ENCODE results near the gene KCNB1.

Gene KCNB1

DNA sequence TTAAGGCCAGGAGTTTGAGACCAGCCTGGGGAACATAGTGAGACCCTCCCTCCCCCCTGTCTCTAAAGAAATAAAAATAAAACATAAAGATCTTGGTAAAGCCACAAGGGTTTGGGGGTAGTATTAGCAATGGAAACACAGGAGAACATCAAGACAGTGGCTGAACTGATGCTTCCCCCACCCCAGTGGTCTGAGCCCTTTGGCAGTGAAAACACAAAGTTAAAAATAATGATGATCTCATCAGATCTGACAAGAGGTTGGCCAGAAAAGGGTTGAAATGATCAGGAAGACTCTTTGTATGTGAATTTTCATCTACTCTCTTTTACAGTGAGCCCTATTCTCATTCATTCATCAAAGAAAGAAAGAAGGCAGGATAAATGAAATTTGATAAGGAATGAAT, 93.7 kb downstream of the KCNB1 start:
- Histone ChIP-seq H3K4me3 (no peak overlapping the region), H3K9me3 (no peaks in the 10 kb centered on the region), H3K27ac (no peak overlapping the region), H3K36me3 (no peaks in the 10 kb centered on the region), H3K27me3 (no peaks in the 10 kb centered on the region), H3K4me1 (peaks cover 0 to 28% (median 7%) of the 10 kb centered on the region in 4 donors)
- intact Hi-C loops (cut with DNase I; ENCODE audit: low total_unique reads), result no loop called here
- TF ChIP-seq, protein P1, sequence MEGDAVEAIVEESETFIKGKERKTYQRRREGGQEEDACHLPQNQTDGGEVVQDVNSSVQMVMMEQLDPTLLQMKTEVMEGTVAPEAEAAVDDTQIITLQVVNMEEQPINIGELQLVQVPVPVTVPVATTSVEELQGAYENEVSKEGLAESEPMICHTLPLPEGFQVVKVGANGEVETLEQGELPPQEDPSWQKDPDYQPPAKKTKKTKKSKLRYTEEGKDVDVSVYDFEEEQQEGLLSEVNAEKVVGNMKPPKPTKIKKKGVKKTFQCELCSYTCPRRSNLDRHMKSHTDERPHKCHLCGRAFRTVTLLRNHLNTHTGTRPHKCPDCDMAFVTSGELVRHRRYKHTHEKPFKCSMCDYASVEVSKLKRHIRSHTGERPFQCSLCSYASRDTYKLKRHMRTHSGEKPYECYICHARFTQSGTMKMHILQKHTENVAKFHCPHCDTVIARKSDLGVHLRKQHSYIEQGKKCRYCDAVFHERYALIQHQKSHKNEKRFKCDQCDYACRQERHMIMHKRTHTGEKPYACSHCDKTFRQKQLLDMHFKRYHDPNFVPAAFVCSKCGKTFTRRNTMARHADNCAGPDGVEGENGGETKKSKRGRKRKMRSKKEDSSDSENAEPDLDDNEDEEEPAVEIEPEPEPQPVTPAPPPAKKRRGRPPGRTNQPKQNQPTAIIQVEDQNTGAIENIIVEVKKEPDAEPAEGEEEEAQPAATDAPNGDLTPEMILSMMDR (IDR thresholded peaks at IDR 0.05), result no peak
- no peak for DNase-seq

DNA sequence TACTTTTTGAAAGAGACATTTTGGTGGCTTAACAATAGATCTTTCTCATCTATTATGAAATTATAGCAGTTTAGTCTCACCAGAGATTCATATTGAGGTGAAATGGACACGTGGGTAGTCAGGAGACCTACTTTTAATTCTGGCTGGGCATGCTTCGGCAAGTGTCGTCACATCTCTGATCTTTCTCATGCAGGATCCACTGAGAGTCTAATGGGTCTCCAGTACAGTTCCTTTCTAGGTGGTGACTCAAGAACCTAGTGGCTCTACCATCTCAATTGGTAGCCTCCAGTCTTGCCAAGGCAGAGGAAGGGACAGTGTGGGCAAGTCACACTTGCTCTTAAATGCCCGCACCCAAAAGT, 94.9 kb downstream of the KCNB1 start:
- intact Hi-C loops (cut with DNase I; ENCODE audit: low total_unique reads), result no loop called here
- H3K4me1 ChIP-seq, result peaks cover 0 to 28% (median 7%) of the 10 kb centered on the region in 4 donors
- DNase-seq, result no peak
- H3K36me3 ChIP-seq, result no peaks in the 10 kb centered on the region
- H3K27me3 ChIP-seq, result no peaks in the 10 kb centered on the region
- H3K9me3 ChIP-seq, result no peaks in the 10 kb centered on the region
- TF ChIP-seq, protein P1 (IDR thresholded peaks at IDR 0.05), result no peak
- H3K27ac ChIP-seq, result no peak overlapping the region
- no peak overlapping the region for H3K4me3 ChIP-seq

DNA sequence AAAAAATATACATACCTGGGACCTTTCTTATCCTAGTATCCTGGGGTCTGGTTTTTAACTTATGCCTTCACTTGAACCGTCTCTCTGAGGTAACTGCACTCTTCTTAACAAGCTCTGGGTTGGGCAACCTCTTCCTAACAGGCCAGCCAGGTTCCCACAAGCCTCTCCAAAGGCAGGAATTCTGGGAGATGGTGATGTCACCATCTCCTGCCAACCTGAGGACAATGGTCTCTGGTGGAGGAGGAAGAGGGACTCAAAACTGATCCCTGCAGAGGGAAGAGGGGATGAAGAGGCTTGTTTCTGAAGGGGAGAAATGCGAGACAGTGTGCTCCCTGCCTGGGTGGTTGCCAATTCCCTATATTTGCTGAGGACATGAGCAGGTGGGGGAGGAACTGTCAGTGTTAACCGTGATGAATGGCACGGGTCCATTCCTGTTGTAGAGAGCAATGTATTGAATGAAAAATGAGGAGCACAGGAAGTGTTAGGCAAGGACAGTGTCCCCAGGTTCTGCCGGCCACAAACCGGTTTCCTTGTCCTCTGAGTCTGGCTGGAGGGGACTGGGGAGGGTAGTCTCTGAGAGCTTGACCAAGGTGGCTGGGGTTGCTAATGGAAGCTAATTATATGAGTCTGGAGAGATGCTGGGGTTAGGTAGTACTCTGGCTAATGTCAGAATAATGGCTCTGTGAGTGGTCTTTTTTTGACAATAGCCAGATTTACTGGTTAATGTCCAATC, 95.5 kb downstream of the KCNB1 start:
- intact Hi-C loops (cut with DNase I; ENCODE audit: low total_unique reads), result no loop called here

DNA sequence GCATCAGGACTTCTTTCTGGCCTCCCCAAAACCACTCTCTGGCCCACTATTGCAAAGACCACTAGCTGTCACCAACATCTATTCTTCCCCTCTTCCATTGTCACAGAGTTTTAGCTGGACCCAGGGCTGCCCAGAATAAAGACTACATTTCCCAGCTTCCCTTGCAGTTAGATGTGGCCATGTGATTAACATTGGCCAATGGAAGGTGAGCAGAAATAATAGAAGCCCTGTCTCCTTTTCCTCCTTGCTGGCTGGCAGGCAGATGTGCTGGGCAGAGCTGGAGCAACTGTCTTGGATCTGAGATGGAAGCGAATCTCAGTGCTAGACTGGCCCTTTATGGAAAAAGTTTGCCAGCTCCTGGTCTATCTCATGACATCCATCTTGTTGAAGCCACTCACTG, 97.0 kb downstream of the KCNB1 start:
- H3K9me3 ChIP-seq, result no peaks in the 10 kb centered on the region
- no peak overlapping the region for H3K4me3 ChIP-seq
- DNase-seq, result no peak
- no peaks in the 10 kb centered on the region for H3K27me3 ChIP-seq
- H3K36me3 ChIP-seq, result no peaks in the 10 kb centered on the region
- H3K27ac ChIP-seq, result no peak overlapping the region
- intact Hi-C loops (cut with DNase I; ENCODE audit: low total_unique reads), result no loop called here
- H3K4me1 ChIP-seq, result peaks cover 0 to 46% (median 21%) of the 10 kb centered on the region in 4 donors
- TF ChIP-seq, protein P1 (IDR thresholded peaks at IDR 0.05), result no peak

More for the DNA sequence above, 95.5 kb downstream of the KCNB1 start:
- DNase-seq, result no peak
- Histone ChIP-seq H3K9me3 (no peaks in the 10 kb centered on the region), H3K4me1 (peaks cover 0 to 31% (median 8%) of the 10 kb centered on the region in 4 donors), H3K4me3 (no peak overlapping the region), H3K27me3 (no peaks in the 10 kb centered on the region), H3K27ac (peak overlapping the region in 1 of 2 donors; percentile 13), H3K36me3 (no peaks in the 10 kb centered on the region)
- TF ChIP-seq, protein P1 (IDR thresholded peaks at IDR 0.05), result no peak

DNA sequence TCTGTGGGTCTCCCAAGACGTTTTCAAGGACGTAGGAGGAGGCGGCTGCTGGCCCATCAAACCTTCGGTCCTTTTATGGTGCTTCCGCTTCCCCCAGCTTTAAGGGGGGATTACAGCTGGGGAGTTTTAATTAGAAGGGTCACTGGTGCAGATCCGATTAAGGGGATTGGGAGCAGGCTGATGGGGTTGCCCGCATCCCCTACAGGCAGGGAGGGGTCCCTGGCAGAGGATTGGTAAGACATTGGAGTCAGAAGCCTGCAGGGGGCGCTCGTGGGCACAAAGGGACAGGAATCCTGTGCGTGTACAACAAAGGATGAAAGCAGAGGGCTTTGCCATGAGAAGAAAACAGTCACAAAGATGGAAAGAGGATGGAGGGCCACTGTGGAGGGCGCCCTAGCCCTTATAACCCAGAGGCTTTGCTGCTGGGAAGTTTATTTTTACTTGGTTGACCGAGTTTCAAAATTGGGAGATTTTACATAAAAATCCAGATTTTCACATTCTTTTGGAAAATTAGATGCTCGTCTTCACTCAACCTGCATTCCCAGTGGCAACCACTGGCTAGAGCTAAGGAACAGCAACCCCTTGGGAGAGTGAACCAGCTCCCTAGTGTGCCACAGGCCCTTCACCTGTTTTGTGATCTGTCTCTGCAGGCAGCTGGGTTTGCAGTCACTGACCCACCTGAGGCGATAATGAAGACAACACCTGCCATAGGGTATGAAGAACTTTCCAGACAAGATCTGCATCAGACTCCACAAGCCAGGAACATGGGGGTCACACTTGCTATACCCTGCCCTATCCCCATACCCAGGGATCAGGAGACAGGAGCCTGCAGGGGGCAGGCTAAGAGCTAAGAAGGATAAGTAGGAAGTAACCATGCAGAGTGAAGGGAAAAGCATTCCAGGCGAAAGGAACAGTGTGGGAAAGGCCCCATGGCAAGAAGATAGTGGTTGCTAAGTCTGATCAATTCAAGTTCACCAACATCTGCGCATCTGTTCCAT, 97.7 kb downstream of the KCNB1 start:
- Histone ChIP-seq H3K27ac (no peak overlapping the region), H3K4me3 (no peak overlapping the region), H3K9me3 (no peaks in the 10 kb centered on the region), H3K36me3 (no peaks in the 10 kb centered on the region), H3K4me1 (peaks cover 0 to 49% (median 21%) of the 10 kb centered on the region in 4 donors), H3K27me3 (no peaks in the 10 kb centered on the region)
- intact Hi-C loops (cut with DNase I; ENCODE audit: low total_unique reads), result loop anchor here (5.0 kb wide), 1 partner anchor 98 kb away; the partner anchor contains the start of gene KCNB1
- TF ChIP-seq, protein P1 (IDR thresholded peaks at IDR 0.05), result peak; percentile 49 to 51
- DNase-seq, result peak; percentile 66 to 79

All from tibial artery (tissue), 4 donors.